ENCODE data around the gene BCL11A. TPM values are rescaled to one million over a fixed set of nuclear protein-coding genes. Genes with fewer than 3 reads are reported as not detected.

The BCL11A gene
- total and polyA plus RNA-seq, 2 of the 13 experiments (the other 11 are each of a cell fraction or from before 2014, with no cell fraction given): not detected

DNA sequence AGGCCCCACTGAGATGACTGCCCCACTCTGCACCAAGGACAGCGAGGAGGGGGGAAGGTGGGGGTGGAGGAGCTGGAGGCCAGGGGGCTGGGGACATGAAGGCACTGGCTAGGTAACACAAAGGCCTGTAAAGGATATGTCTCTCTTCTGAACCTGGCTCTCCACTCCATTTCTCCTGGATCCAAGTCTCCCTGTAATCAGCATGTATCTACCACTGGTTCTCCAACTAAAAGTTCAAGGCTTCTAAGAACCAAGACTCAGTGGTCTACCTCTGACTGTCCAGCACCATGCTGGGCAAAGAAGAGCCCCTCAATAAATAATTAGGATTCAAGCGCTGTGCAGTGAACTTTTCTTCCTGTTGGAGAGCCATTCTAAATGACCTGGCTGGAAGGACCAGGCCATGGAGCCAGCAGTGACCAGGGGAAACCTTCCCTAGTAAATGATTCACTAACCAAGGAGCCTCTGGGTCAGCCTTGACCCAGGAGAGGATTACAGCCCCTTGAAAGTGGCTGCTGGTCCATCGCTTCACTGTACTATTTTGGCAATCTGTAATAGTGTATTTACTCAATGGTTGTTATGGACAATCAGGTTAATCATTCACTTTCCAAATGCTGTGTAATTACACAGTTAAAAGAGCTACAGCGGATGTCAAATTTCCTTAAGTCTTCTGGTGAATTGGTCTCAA, 73.2 kb downstream of the BCL11A start (continued):
- TF ChIP-seq MBD4 (IDR thresholded peaks at IDR 0.05; ENCODE audit: borderline replicate concordance, low read length) (no peak), ZSCAN25 (CRISPR knock-in tag; IDR thresholded peaks at IDR 0.05) (no peak; the same call in 1 of the 2 replicates), KMT2A (CRISPR knock-in tag; IDR thresholded peaks at IDR 0.05) (no peak), FIP1L1 (IDR thresholded peaks at IDR 0.05; ENCODE audit: borderline replicate concordance, insufficient read depth, low read depth, low read length) (no peak), ZNF256 (CRISPR knock-in tag; conservative IDR thresholded peaks at IDR 0.05) (no peak), KDM1A (CRISPR knock-in tag; IDR thresholded peaks at IDR 0.05) (no peak), GATA4 (IDR thresholded peaks at IDR 0.05; ENCODE audit: borderline replicate concordance, low read depth) (no peak), SRSF9 (IDR thresholded peaks at IDR 0.05; ENCODE audit: borderline replicate concordance, insufficient read depth, low read depth, low read length, poor library complexity, severe bottlenecking) (no peak), TEAD3 (CRISPR knock-in tag; optimal IDR thresholded peaks at IDR 0.05; ENCODE audit: borderline replicate concordance) (peak; percentile 63), NCOA5 (CRISPR knock-in tag; IDR thresholded peaks at IDR 0.05) (0 out of 2 replicates have a peak, but pooled peaks have one; percentile 62), ZNF382 (CRISPR knock-in tag; IDR thresholded peaks at IDR 0.05; ENCODE audit: borderline replicate concordance) (no peak), ZNF879 (CRISPR knock-in tag; IDR thresholded peaks at IDR 0.05) (no peak), ONECUT2 (CRISPR knock-in tag; IDR thresholded peaks at IDR 0.05) (no peak), ZNF367 (CRISPR knock-in tag; IDR thresholded peaks at IDR 0.05; ENCODE audit: borderline replicate concordance) (no peak), ELF4 (CRISPR knock-in tag; IDR thresholded peaks at IDR 0.05; ENCODE audit: borderline replicate concordance) (no peak), TSC22D2 (CRISPR knock-in tag; IDR thresholded peaks at IDR 0.05; ENCODE audit: borderline replicate concordance) (no peak), GABPA (IDR thresholded peaks at IDR 0.05; ENCODE audit: low read depth, low read length) (no peak), GABPA (CRISPR knock-in tag; IDR thresholded peaks at IDR 0.05; ENCODE audit: low read depth) (no peak), NKX3-1 (CRISPR knock-in tag; IDR thresholded peaks at IDR 0.05) (no peak), SRF (IDR thresholded peaks at IDR 0.05; ENCODE audit: low read depth, low read length) (peak; percentile 63), ZNF10 (CRISPR knock-in tag; IDR thresholded peaks at IDR 0.05; ENCODE audit: borderline replicate concordance, low read depth) (no peak), RBFOX2 (IDR thresholded peaks at IDR 0.05; ENCODE audit: low read depth, low read length) (no peak), EEA1 (CRISPR knock-in tag; IDR thresholded peaks at IDR 0.05; ENCODE audit: borderline replicate concordance) (no peak), SP4 (CRISPR knock-in tag; IDR thresholded peaks at IDR 0.05) (no peak; the same call in 1 of the 2 replicates), MXD4 (CRISPR knock-in tag; IDR thresholded peaks at IDR 0.05) (0 out of 2 replicates have a peak, but pooled peaks have one; percentile 35), REXO4 (CRISPR knock-in tag; IDR thresholded peaks at IDR 0.05; ENCODE audit: borderline replicate concordance) (no peak), HDAC1 (CRISPR knock-in tag; IDR thresholded peaks at IDR 0.05) (no peak)
- TF ChIP-seq, protein P1, sequence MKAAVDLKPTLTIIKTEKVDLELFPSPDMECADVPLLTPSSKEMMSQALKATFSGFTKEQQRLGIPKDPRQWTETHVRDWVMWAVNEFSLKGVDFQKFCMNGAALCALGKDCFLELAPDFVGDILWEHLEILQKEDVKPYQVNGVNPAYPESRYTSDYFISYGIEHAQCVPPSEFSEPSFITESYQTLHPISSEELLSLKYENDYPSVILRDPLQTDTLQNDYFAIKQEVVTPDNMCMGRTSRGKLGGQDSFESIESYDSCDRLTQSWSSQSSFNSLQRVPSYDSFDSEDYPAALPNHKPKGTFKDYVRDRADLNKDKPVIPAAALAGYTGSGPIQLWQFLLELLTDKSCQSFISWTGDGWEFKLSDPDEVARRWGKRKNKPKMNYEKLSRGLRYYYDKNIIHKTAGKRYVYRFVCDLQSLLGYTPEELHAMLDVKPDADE (CRISPR knock-in tag; IDR thresholded peaks at IDR 0.05): no peak
- TF ChIP-seq, protein P2, sequence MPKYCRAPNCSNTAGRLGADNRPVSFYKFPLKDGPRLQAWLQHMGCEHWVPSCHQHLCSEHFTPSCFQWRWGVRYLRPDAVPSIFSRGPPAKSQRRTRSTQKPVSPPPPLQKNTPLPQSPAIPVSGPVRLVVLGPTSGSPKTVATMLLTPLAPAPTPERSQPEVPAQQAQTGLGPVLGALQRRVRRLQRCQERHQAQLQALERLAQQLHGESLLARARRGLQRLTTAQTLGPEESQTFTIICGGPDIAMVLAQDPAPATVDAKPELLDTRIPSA (CRISPR knock-in tag; IDR thresholded peaks at IDR 0.05; ENCODE audit: borderline replicate concordance): no peak
- TF ChIP-seq, protein P3, sequence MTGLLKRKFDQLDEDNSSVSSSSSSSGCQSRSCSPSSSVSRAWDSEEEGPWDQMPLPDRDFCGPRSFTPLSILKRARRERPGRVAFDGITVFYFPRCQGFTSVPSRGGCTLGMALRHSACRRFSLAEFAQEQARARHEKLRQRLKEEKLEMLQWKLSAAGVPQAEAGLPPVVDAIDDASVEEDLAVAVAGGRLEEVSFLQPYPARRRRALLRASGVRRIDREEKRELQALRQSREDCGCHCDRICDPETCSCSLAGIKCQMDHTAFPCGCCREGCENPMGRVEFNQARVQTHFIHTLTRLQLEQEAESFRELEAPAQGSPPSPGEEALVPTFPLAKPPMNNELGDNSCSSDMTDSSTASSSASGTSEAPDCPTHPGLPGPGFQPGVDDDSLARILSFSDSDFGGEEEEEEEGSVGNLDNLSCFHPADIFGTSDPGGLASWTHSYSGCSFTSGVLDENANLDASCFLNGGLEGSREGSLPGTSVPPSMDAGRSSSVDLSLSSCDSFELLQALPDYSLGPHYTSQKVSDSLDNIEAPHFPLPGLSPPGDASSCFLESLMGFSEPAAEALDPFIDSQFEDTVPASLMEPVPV (CRISPR knock-in tag; IDR thresholded peaks at IDR 0.05): no peak; the same call in 1 of the 2 replicates

Data from HepG2 (cell line).